ENCODE results near the gene NHERF2.
A peak's percentile ranks its signal among the peaks of the same experiment; 100 is the strongest.

Gene NHERF2

DNA sequence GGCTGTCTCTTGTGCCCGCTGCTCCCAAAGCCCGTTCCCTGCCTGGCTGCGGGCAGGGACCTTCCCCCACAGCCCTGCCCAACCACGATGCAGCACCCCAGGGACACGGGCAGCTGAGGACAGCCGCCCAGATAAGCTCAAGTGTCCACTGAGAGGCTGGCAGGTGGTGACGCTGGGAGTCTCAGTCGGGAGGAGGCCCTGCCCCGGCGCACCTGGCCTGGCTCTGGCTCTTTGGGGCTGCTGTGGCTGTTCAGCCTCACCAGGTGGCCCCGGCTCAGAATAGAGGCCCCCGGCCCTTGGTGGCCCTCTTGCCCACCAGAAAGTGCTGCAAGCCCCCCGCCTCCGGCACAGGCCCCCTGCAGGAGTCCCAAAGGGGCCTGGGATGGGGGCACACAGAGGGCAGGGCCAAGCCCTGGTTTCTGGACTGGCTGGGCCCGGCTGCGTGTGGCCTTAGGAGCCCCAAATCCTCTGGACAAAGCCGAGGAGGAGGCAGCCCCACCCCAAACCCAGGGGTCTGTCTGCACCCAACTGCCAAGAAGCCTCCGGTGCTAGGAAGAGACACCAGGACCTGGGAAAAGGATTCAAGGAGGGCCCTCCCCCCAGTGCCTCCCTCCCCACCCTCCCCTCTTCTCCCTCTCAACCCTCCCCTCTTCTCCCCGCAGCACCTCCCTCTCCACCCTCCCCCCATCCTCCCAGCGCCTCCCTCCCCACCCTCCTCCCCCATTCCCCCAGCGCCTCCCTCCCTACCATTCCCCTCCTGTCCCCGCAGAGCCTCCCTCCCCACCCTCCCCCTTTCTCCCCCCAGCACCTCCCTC lies 15.7 kb downstream of the NHERF2 start:
- Histone ChIP-seq H3K27me3 (replicated peaks; ENCODE audit: control insufficient read depth, insufficient read depth, low read length, poor library complexity, severe bottlenecking) (no peaks in the 10 kb centered on the region), H3K4me1 (ENCODE audit: control insufficient read depth, insufficient read depth, low read length, poor library complexity, severe bottlenecking) (peaks cover 9% of the 10 kb centered on the region)
- DNase-seq, result no peak

DNA sequence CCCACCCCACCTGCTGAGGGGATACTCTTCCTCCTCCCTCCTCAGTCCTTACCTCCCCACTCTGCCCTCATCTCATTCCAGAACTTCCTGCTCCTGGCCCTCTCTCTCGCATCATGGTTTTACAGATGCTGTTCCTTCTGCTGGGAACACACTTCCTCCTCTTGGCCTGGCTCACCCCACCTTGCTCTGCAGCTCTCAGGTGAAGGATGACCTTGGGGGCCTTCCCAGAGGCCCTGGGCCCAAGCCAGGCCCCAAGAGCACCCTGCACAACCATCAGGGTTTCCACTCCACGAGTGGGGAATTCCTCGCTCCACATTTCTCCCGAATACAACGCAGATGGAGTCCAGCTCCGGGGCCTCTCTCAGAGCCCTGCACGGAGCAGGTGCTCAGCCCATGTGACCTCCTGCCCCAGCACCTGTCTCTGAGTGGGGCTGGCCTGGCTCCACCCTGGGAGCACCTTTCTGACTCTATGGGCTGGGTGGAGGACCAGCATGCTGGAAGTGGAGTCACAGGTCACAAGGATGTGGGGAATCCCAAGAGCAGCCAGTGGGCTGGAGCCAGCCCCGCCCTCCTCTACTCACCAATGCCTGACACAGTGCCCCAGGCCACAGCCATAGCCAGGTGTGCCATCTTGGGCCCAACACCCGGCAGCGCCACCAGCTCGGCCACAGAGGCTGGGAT lies 16.4 kb downstream of the NHERF2 start:
- Histone ChIP-seq H3K27me3 (replicated peaks; ENCODE audit: control insufficient read depth, insufficient read depth, low read length, poor library complexity, severe bottlenecking) (no peaks in the 10 kb centered on the region), H3K27ac (ENCODE audit: insufficient read depth, low read length, poor library complexity, severe bottlenecking) (no peak overlapping the region), H3K4me1 (ENCODE audit: control insufficient read depth, insufficient read depth, low read length, poor library complexity, severe bottlenecking) (peaks cover 10% of the 10 kb centered on the region), H3K36me3 (ENCODE audit: control insufficient read depth, insufficient read depth, low read length) (no peaks in the 10 kb centered on the region), H3K9me3 (ENCODE audit: control insufficient read depth, low read length) (no peaks in the 10 kb centered on the region), H3K4me3 (ENCODE audit: insufficient read depth, low read depth, low read length, poor library complexity, severe bottlenecking) (no peak overlapping the region)
- no peak for DNase-seq

More for the DNA sequence above, 15.7 kb downstream of the NHERF2 start:
- Histone ChIP-seq H3K9me3 (ENCODE audit: control insufficient read depth, low read length) (no peaks in the 10 kb centered on the region), H3K27ac (ENCODE audit: insufficient read depth, low read length, poor library complexity, severe bottlenecking) (no peak overlapping the region), H3K36me3 (ENCODE audit: control insufficient read depth, insufficient read depth, low read length) (no peaks in the 10 kb centered on the region), H3K4me3 (ENCODE audit: insufficient read depth, low read depth, low read length, poor library complexity, severe bottlenecking) (no peak overlapping the region)

DNA sequence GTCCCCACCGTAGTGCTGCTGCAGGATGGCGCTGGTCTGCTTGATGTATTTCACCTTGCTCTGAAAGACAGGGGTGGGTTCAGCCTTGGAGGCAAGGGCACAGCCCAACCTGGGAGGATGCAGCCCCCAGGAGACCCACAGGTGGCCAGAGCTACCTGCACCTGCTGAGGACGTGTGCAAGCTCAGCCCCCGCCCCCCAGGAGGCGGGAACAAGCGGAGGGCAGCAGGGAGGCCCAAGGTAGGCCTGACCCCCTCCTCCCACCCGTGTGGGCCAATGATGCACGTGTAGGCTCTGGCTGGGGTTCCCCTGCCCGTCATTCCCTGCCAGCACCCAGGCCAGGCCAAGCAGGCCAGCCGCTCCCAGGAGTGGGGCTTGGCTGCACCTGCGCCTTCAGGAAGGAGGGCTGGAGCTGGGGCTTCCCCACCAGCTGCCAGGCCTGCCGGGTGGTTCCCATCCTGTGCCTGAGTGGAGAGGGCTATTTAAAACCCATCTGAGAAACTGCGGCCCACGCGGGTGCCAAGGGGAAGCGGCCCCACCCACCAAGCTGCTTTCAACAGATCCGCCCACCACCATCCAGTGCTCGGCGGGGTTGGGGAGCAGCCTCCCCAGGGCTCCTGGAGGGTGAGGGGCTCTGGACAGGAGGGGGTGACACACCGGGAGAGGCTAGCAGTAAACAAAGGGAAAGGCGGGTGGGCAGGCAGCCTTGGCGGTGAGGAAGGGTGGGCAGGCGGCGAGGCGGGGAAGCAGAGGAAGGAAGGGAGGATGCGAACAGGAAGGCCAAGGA lies 17.2 kb downstream of the NHERF2 start:
- peaks cover 17% of the 10 kb centered on the region for H3K4me1 ChIP-seq (ENCODE audit: control insufficient read depth, insufficient read depth, low read length, poor library complexity, severe bottlenecking)
- H3K9me3 ChIP-seq (ENCODE audit: control insufficient read depth, low read length), result no peaks in the 10 kb centered on the region
- no peaks in the 10 kb centered on the region for H3K27me3 ChIP-seq (replicated peaks; ENCODE audit: control insufficient read depth, insufficient read depth, low read length, poor library complexity, severe bottlenecking)
- no peak overlapping the region for H3K4me3 ChIP-seq (ENCODE audit: insufficient read depth, low read depth, low read length, poor library complexity, severe bottlenecking)
- H3K36me3 ChIP-seq (ENCODE audit: control insufficient read depth, insufficient read depth, low read length), result no peaks in the 10 kb centered on the region
- H3K27ac ChIP-seq (ENCODE audit: insufficient read depth, low read length, poor library complexity, severe bottlenecking), result no peak overlapping the region
- no peak for DNase-seq

DNA sequence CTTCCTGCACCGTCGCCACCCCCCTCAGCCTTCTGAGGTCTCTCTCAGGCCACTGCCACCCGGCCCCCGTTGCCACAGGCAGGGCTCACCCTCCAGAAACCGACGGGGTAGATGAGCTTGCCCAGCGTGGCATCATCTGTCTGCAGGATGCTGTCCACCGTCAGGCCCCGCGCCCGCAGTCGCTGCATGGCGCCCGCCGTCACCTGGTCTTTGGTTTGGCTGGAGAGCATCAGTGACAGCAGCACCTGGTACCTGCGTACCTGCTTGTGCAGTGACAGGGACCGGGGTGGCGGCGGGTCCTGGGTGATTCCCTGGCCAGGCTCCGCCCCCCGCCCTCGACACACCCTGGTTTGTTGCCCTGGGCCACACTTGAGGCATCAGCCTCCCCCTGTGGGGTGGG lies 17.8 kb downstream of the NHERF2 start:
- Histone ChIP-seq H3K4me1 (ENCODE audit: control insufficient read depth, insufficient read depth, low read length, poor library complexity, severe bottlenecking) (peaks cover 17% of the 10 kb centered on the region), H3K4me3 (ENCODE audit: insufficient read depth, low read depth, low read length, poor library complexity, severe bottlenecking) (no peak overlapping the region), H3K27me3 (replicated peaks; ENCODE audit: control insufficient read depth, insufficient read depth, low read length, poor library complexity, severe bottlenecking) (no peaks in the 10 kb centered on the region), H3K9me3 (ENCODE audit: control insufficient read depth, low read length) (no peaks in the 10 kb centered on the region), H3K36me3 (ENCODE audit: control insufficient read depth, insufficient read depth, low read length) (no peaks in the 10 kb centered on the region), H3K27ac (ENCODE audit: insufficient read depth, low read length, poor library complexity, severe bottlenecking) (no peak overlapping the region)
- no peak for DNase-seq

- peaks cover 17% of the 10 kb centered on the region for H3K4me1 ChIP-seq (ENCODE audit: control insufficient read depth, insufficient read depth, low read length, poor library complexity, severe bottlenecking)
- H3K27ac ChIP-seq (ENCODE audit: insufficient read depth, low read length, poor library complexity, severe bottlenecking), result no peak overlapping the region
- H3K9me3 ChIP-seq (ENCODE audit: control insufficient read depth, low read length), result no peaks in the 10 kb centered on the region
Measured at GRCh38 chr16:2045965-2046892, 19.5 kb downstream of the NHERF2 start.

GRCh38 chr16:2046893-2047329 lies 20.2 kb downstream of the NHERF2 start:
- peak overlapping the region; percentile 91 for H3K4me3 ChIP-seq (ENCODE audit: insufficient read depth, low read depth, low read length, poor library complexity, severe bottlenecking)
- H3K27ac ChIP-seq (ENCODE audit: insufficient read depth, low read length, poor library complexity, severe bottlenecking), result no peak overlapping the region
- no peaks in the 10 kb centered on the region for H3K27me3 ChIP-seq (replicated peaks; ENCODE audit: control insufficient read depth, insufficient read depth, low read length, poor library complexity, severe bottlenecking)
- DNase-seq, result no peak
- peaks cover 17% of the 10 kb centered on the region for H3K4me1 ChIP-seq (ENCODE audit: control insufficient read depth, insufficient read depth, low read length, poor library complexity, severe bottlenecking)
- H3K36me3 ChIP-seq (ENCODE audit: control insufficient read depth, insufficient read depth, low read length), result peaks cover 5% of the 10 kb centered on the region
- H3K9me3 ChIP-seq (ENCODE audit: control insufficient read depth, low read length), result no peaks in the 10 kb centered on the region

More at GRCh38 chr16:2045965-2046892, 19.5 kb downstream of the NHERF2 start:
- no peak for DNase-seq
- H3K4me3 ChIP-seq (ENCODE audit: insufficient read depth, low read depth, low read length, poor library complexity, severe bottlenecking), result no peak overlapping the region
- peaks cover 5% of the 10 kb centered on the region for H3K36me3 ChIP-seq (ENCODE audit: control insufficient read depth, insufficient read depth, low read length)
- H3K27me3 ChIP-seq (replicated peaks; ENCODE audit: control insufficient read depth, insufficient read depth, low read length, poor library complexity, severe bottlenecking), result no peaks in the 10 kb centered on the region

DNA sequence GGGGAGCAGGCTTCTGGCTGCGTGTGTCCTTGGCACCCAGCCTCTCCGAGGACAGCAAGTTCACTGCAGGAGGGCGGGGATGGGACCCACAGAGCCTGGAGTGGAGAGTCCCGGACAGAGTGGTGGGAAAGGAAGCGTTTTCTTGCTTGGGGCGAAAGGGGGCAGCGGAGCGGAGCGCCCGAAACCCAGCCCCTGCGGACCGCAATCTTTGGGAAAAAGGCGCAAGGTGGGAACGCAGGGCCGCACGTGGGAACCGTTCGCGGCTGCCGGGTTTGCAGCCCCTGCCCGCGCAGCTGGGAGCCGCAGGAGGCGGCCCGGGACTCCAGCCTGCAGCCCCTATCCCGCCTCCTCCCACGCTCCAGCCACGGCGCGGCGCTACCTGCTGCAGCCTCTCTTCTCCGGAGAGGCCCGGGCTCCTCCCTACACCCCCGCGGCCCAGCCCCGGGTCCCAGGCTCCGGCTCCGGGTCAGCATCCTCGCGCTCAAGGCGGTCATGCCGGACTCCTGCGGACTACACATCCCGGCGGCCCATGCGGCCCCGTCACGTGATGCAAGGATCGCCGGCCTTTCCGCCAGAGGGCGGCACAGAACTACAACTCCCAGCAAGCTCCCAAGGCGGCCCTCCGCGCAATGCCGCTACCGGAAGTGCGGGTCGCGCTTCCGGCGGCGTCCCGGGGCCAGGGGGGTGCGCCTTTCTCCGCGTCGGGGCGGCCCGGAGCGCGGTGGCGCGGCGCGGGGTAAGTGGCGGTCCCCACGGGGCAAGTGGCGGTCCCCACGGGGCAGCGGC lies 20.8 kb downstream of the NHERF2 start, which contains the start of the genes NTHL1 and TSC2:
NTHL1 (minus strand) TSS at position 505 of the 786 bp plus-strand sequence; CDS start at position 494, 11 bp downstream.
TSC2 (plus strand) TSS at position 656 of the 786 bp plus-strand sequence. CDS start 631 bp downstream, outside the sequence.
- DNase-seq, result peak; percentile 82 to 90 (median 87)
- no peaks in the 10 kb centered on the region for H3K9me3 ChIP-seq (ENCODE audit: control insufficient read depth, low read length)
- H3K36me3 ChIP-seq (ENCODE audit: control insufficient read depth, insufficient read depth, low read length), result peaks cover 5% of the 10 kb centered on the region
- no peaks in the 10 kb centered on the region for H3K27me3 ChIP-seq (replicated peaks; ENCODE audit: control insufficient read depth, insufficient read depth, low read length, poor library complexity, severe bottlenecking)
- peak within 1 kb of the TSS; percentile 91 for H3K4me3 ChIP-seq (ENCODE audit: insufficient read depth, low read depth, low read length, poor library complexity, severe bottlenecking)
- peaks cover 17% of the 10 kb centered on the region for H3K4me1 ChIP-seq (ENCODE audit: control insufficient read depth, insufficient read depth, low read length, poor library complexity, severe bottlenecking)
- H3K27ac ChIP-seq (ENCODE audit: insufficient read depth, low read length, poor library complexity, severe bottlenecking), result peak within 1 kb of the TSS; percentile 63

GRCh38 chr16:2048116-2048543 lies 21.4 kb downstream of the NHERF2 start:
- H3K4me1 ChIP-seq (ENCODE audit: control insufficient read depth, insufficient read depth, low read length, poor library complexity, severe bottlenecking), result peaks cover 17% of the 10 kb centered on the region
- no peak for DNase-seq
- no peaks in the 10 kb centered on the region for H3K9me3 ChIP-seq (ENCODE audit: control insufficient read depth, low read length)
- H3K27ac ChIP-seq (ENCODE audit: insufficient read depth, low read length, poor library complexity, severe bottlenecking), result peak overlapping the region; percentile 63
- H3K27me3 ChIP-seq (replicated peaks; ENCODE audit: control insufficient read depth, insufficient read depth, low read length, poor library complexity, severe bottlenecking), result no peaks in the 10 kb centered on the region
- H3K4me3 ChIP-seq (ENCODE audit: insufficient read depth, low read depth, low read length, poor library complexity, severe bottlenecking), result peak overlapping the region; percentile 91
- peaks cover 11% of the 10 kb centered on the region for H3K36me3 ChIP-seq (ENCODE audit: control insufficient read depth, insufficient read depth, low read length)
